GM15510 (cell line): ENCODE measurements around the gene PAPPA2.

Experiments
- POLR2A ChIP-seq: IDR thresholded peaks from 3 replicates; pipeline ENCODE4 v1.6.1; 2011; ENCODE audit warnings: borderline replicate concordance; ENCODE audit not compliant: insufficient read length; ENCODE audit errors: extremely low read depth

Gene PAPPA2

GRCh38 chr1:176893625-176894352 is 430.8 kb downstream of the PAPPA2 start:
- TF ChIP-seq POLR2A, result no peak

- no peak for TF ChIP-seq POLR2A
Measured at GRCh38 chr1:176894450-176894849, 431.5 kb downstream of the PAPPA2 start.
